Mucosa of descending colon (tissue), 3 donors: ENCODE measurements around the gene DOCK10. TPM values are rescaled to one million over a fixed set of nuclear protein-coding genes. Genes with fewer than 3 reads are reported as not detected.

ENCODE experiments used
- ATAC-seq: fragments of 200-7000 bp; cut with Tn5 transposase; one replicate; pipeline ENCODE4 v1.9.1; 2020; ENCODE audit warnings: mild to moderate bottlenecking, moderate library complexity
- DNase-seq, 3 donors: peaks; one replicate each; pipeline ENCODE4 v3.0.0-alpha.2; 2020
- H3K36me3 ChIP-seq: fragments of 200-600 bp; one replicate; pipeline ENCODE4 v1.8.0; 2021; ENCODE audit warnings: low read depth, mild to moderate bottlenecking
- H3K4me1 ChIP-seq: fragments of 200-600 bp; one replicate; pipeline ENCODE4 v1.8.0; 2021; ENCODE audit warnings: low read depth, mild to moderate bottlenecking
- H3K4me3 ChIP-seq: fragments of 200-600 bp; one replicate; pipeline ENCODE4 v1.8.0; 2021; ENCODE audit warnings: mild to moderate bottlenecking
- H3K9me3 ChIP-seq: fragments of 200-600 bp; one replicate; pipeline ENCODE4 v1.8.0; 2021; ENCODE audit warnings: mild to moderate bottlenecking
- CTCF ChIP-seq: fragments of 200-600 bp; IDR thresholded peaks from one replicate; pipeline ENCODE4 v1.8.0; 2022; ENCODE audit warnings: antibody characterized with exemption, mild to moderate bottlenecking
- intact Hi-C, 2 donors: fragments of 100-400 bp; cut with DNase I in 1 of 2; cut with micrococcal nuclease in 1 of 2; formaldehyde crosslinking; loops; one replicate each; pipeline versions ENCODE4 v1.11.0 to v1.11.1; 2022; cut with DNase I, micrococcal nuclease
- total RNA-seq, 3 donors: library from RNA; stranded (reverse); fragmentation: NEBNext Ultra II Directional in 2 of 3; extraction: Animal tissue kit (Norgen Biotek cat#: 25700) in 2 of 3; gene quantifications; one replicate each; pipeline versions ENCODE4 v1.2.1 to v1.2.4, GENCODE V29; 2021 to 2023
- donor health status: DM: no; HTN: no; CAD: no; lungs with moderate emphysema.
- donor health status: DM: no; HTN: no; CAD: no.
- donor health status: DM: no; HTN: yes; CAD: no.

Gene DOCK10
- total RNA-seq, 3 donors from 2014 or later, result 13.3 to 20.6 (median 14.7) TPM

DNA sequence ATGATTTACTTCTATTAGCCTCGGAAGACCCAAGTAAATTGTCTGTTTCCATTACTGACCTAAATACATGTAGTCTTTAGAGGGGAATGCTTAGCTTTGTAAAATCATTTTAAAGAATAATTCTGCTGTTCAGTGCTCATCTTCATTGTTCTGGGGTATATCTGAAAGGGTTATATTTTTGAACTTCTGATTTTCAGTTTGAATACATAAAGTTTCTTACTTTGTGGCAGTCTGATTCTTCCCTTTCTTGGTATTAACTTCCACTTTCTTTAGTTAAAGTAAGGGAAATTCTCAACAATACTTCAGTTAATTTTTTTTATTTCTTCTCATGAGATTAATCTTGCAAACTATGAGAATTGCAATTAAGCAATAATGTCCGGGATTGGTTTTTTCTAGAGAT, 148.4 kb downstream of the DOCK10 start:
- DNase-seq (no peak), ATAC-seq (no peak)
- no peak overlapping the region for H3K4me3 ChIP-seq
- H3K4me1 ChIP-seq, result no peaks in the 10 kb centered on the region
- no peak for TF ChIP-seq CTCF
- intact Hi-C loops, result no loop called here
- H3K36me3 ChIP-seq, result no peaks in the 10 kb centered on the region
- H3K9me3 ChIP-seq, result no peaks in the 10 kb centered on the region

GRCh38 chr2:224892574-224893204, 149.6 kb downstream of the DOCK10 start:
- Histone ChIP-seq H3K36me3 (no peaks in the 10 kb centered on the region), H3K4me1 (no peaks in the 10 kb centered on the region), H3K9me3 (no peaks in the 10 kb centered on the region), H3K4me3 (no peak overlapping the region)
- DNase-seq (no peak), ATAC-seq (peak; percentile 34)
- no peak for TF ChIP-seq CTCF
- intact Hi-C loops, result no loop called here

GRCh38 chr2:224890372-224890771, 151.9 kb downstream of the DOCK10 start:
- Histone ChIP-seq H3K4me3 (no peak overlapping the region), H3K9me3 (no peaks in the 10 kb centered on the region), H3K36me3 (no peaks in the 10 kb centered on the region), H3K4me1 (no peaks in the 10 kb centered on the region)
- DNase-seq, result no peak
- no peak for ATAC-seq
- TF ChIP-seq CTCF, result no peak
- intact Hi-C loops, result no loop called here

- Histone ChIP-seq H3K4me1 (no peaks in the 10 kb centered on the region), H3K36me3 (no peaks in the 10 kb centered on the region), H3K4me3 (no peak overlapping the region), H3K9me3 (no peaks in the 10 kb centered on the region)
- no peak for ATAC-seq
- no peak for DNase-seq
- TF ChIP-seq CTCF, result no peak
- intact Hi-C loops, result no loop called here
These were observed 155.1 kb downstream of the DOCK10 start for GRCh38 chr2:224887141-224887540.

GRCh38 chr2:224885836-224886547, 156.3 kb downstream of the DOCK10 start:
- Histone ChIP-seq H3K36me3 (no peaks in the 10 kb centered on the region), H3K9me3 (no peaks in the 10 kb centered on the region), H3K4me1 (no peaks in the 10 kb centered on the region), H3K4me3 (no peak overlapping the region)
- intact Hi-C loops, result no loop called here
- DNase-seq, result no peak
- no peak for ATAC-seq
- no peak for TF ChIP-seq CTCF
